Measurements from ENCODE around the gene CADM2.
"Not testable (repeated sequence)": the region's sequence is repeated elsewhere in the genome, so short reads cannot be mapped to it uniquely, and the experiment has no call there.

DNA sequence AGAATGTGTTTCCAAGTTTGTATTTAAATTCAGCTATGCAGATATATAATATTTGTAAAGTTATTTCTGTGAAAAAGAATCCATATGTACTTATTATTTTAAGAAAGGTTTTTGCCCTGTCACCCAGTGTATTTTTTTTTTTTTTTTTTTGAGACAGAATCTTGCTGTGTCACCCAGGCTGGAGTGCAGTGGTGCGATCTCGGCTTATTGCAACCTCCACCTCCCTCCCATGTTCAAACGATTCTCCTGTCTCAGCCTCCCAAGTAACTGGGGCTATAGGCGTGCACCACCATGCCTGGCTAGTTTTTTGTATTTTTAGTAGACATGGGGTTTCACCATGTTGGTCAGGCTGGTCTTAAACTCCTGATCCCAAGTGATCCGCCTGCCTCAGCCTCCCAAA lies 548.3 kb downstream of the CADM2 start:
- TF ChIP-seq, protein P1, sequence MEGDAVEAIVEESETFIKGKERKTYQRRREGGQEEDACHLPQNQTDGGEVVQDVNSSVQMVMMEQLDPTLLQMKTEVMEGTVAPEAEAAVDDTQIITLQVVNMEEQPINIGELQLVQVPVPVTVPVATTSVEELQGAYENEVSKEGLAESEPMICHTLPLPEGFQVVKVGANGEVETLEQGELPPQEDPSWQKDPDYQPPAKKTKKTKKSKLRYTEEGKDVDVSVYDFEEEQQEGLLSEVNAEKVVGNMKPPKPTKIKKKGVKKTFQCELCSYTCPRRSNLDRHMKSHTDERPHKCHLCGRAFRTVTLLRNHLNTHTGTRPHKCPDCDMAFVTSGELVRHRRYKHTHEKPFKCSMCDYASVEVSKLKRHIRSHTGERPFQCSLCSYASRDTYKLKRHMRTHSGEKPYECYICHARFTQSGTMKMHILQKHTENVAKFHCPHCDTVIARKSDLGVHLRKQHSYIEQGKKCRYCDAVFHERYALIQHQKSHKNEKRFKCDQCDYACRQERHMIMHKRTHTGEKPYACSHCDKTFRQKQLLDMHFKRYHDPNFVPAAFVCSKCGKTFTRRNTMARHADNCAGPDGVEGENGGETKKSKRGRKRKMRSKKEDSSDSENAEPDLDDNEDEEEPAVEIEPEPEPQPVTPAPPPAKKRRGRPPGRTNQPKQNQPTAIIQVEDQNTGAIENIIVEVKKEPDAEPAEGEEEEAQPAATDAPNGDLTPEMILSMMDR (IDR thresholded peaks at IDR 0.05): not testable (repeated sequence)
- not testable (repeated sequence) for TF ChIP-seq POLR2A (IDR thresholded peaks at IDR 0.05)
